Dermis blood vessel endothelial cell (primary cell): ENCODE measurements around the gene USP7. TPM values are rescaled to one million over a fixed set of nuclear protein-coding genes. Genes with fewer than 3 reads are reported as not detected.
"Not testable (repeated sequence)": the region's sequence is repeated elsewhere in the genome, so short reads cannot be mapped to it uniquely, and the experiment has no call there.

Source experiments
- DNase-seq: peaks from one replicate; pipeline ENCODE4 v3.0.0; 2010
- total RNA-seq: library from RNA; depleted of rRNA; stranded (reverse); fragments of >200 nt; gene quantifications from 2 replicates; pipeline ENCODE4 v1.2.3, GENCODE V29; 2014

USP7 gene
- total RNA-seq, 1 donor from 2014 or later, result 61.3 TPM

DNA sequence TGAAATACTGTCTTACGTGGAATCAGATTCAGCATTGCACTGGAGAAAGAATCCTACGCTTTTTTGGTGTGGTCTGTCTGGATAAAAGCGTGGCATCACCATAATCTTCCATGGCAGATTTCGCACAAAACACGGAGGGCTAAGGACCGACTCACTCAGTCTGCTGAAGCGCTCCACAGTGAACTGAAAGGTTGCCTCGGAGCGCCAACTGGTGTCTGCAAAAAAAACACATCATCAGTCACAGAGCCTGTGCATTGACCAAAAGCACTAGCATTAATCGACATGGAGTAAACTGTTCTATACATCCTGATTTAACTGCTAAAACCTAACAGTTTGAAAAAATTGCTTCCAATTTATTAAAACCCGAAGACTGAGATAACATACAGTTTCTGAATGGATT is 40.5 kb downstream of the USP7 start:
- DNase-seq, result no peak

DNA sequence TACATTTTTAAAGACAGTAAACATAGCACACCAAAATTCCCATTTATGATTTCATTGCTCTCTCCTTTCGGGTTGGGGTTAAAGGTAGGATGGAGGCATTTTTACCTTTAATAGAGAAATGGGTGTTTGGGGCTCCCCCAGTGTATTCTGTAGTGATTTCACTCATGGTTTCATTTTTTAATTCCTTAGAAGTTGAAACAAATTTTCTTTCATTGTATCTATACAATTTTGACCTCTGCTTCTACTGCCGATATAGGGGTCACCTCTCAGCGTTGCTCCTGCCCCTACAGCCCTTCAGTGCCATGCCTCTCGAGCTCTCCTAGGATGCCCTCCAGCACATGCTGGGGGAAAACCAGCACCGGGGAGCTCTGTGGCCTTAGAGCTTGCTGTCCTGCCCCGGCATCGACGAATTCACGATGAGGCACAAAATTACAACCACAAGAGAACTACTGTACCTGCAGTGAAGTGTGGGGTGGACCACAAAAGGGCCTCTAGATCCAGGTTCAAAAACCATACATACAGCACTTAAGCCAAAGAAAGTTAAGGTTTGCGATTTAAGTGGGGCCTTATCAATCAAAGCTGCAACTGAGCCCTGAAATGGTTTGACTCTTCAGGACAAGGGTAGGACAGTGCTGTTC is 42.2 kb downstream of the USP7 start:
- no peak for DNase-seq

DNA sequence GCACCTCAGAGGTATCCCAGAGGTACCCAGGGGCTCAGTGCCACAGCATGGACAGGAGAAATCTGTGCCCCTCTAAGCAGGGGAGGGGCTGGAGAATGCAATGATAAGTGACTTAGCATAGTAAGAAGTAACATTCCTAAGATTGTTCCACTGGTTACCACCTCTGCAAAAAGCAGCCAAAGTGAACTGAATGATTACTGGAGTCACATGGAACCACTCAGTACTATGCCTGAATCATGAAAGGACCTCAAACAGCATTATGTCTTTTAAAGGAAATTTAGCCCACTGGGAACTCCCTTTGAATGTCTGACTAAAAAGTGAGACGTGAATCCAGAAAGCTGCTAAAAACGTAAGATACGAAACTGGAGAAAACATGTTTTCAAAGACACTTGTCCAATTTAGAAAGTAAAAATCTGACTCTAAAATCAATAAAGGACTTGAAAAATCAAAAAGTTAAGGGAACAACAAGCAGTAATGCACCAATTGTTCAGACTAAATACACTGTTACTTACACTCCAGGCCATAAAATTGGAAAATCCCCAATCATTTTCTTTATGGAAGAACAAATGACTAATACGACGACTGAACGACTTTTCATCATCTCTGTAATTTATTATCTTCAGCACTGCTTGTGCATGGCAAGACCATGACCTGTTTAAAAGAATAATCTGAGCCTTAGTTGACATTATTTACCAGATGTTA is 42.9 kb downstream of the USP7 start:
- no peak for DNase-seq

DNA sequence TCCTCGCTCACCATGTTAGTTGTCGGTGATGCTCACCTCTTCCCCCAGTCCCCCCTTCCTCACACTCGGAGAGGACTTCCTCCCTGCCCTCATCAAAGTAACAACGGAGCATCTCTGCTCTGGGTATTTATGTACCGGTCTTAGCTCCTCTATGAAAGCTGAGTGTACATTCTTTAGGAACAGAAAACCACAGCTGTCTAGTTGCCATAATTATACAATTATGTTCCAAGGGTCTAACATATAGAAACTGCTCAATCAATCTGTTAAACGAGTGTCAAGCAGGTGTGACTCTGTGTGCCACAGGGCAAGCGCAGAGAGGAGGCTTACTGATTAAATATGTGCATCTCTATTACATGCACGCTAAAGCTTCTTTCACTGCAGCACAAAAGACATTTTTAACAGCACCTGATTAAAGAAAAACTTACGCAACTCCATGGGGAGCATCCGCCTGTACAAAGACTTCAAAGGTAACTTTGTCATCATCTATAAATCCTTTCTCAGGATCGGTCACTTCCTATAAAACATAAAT is 43.7 kb downstream of the USP7 start:
- DNase-seq, result no peak

GRCh38 chr16:8919089-8919933 is 44.4 kb downstream of the USP7 start:
- DNase-seq, result no peak

- DNase-seq, result not testable (repeated sequence)
Measured at GRCh38 chr16:8917336-8917735, 46.4 kb downstream of the USP7 start.

- DNase-seq, result no peak
Measured at GRCh38 chr16:8916541-8917225, 47.0 kb downstream of the USP7 start.

DNA sequence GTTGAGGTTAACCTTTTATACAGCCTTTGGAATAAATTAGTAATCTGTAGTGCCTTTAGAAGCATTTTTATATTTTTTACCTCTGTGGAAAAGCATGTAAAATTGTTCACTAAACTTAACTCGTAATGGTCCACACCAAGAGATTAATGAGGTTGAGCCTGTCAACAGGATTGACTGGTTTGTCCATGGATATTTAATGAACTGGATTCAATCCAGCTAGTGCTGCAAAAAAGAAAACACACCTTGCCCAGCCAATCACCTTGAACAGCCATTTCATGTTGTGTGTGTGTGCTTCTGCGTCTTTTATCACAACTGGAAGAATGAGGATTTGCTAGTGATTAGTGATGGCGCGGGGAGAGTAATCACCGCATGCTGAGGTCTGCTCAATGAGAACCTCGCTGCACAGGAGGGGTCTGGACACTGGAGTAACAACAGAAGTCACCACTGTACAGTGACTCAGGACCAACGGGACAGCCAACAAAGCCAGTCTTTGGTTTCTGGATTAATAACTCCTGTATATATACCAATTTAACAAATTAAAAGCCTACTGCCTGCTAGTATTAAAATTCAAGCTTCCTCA is 47.9 kb downstream of the USP7 start:
- no peak for DNase-seq

- no peak for DNase-seq
Measured at GRCh38 chr16:8914098-8914497, 49.6 kb downstream of the USP7 start.

DNA sequence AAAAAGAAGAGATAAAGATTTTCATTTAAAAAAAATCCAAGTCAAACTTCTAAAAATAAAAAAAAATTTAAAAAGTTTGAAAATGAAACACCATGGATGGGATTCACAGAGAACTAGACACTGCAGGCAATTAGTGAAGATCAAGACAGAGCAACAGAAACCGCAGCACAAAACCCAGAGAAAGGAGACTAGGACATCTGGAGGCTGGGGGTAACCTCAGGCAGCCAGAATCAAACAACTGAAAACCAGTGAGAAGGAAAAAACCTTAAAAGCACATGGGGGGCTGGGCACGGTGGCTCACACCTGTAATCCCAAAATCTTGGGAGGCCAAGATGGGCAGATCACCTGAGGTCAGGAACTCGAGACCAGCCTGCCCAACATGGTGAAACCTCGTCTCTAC is 50.9 kb downstream of the USP7 start:
- DNase-seq, result no peak

DNA sequence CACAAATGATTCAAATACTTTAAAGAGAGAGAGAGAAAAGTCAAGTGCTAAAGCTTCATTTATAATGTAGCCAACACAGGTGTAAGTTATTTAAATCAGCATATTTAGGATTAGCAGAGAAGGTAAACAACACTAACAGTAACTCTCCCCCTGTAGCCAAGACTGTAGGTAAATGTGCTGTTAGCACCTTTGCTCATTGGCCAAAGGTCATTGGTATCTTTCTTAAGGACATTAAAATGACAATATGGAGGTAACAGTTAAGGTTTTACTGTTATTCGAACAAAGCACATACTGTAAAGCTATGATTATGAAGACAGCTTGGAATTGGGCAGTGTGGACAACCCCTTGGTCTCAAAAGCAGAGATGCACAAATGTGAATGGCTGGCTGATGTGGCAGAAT is 52.9 kb downstream of the USP7 start:
- DNase-seq, result no peak

- no peak for DNase-seq
Measured at GRCh38 chr16:8908810-8909468, 54.8 kb downstream of the USP7 start.

DNA sequence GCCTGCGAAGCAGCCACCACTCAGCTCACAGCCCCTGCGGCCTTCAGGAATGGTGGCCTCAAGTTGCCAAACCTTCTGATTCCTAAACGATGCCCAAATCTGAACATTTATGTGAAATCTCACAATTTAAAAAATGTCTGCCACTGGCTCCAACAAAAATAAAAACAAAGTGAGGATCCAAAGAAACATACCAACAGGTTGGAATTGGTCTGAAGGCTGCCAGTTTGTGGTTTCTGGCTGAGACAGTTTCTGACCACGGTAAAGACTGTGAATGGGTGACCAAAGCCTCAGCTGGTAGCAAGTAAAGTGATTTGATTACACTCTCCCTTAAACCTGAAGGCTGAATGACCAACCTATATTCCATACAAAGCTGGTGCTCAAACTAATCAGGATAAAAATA is 56.6 kb downstream of the USP7 start:
- DNase-seq, result no peak

GRCh38 chr16:8905795-8906591 is 57.7 kb downstream of the USP7 start:
- DNase-seq, result peak; percentile 18

GRCh38 chr16:8905168-8905762 is 58.4 kb downstream of the USP7 start:
- peak; percentile 65 for DNase-seq

GRCh38 chr16:8904018-8904430 is 59.7 kb downstream of the USP7 start:
- DNase-seq, result no peak

DNA sequence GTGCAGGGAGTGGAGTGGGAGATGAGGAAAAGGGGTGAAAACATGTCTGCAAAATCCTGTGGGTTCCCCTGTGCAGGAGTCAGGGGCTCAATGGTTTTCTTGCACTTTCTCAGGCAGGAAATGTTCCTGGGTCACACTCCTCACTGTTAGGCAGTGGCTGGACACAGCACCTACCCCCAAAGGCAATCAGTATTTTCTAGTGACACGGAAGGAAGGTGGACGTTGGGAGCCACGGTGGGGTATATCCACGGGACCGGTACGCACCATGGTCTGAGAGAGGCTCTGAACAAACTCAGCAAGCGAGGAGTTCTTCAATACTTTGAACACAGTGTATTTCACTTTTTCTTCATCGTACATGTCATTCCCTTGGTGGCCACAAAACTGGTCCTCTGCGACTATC is 60.7 kb downstream of the USP7 start:
- no peak for DNase-seq

GRCh38 chr16:8901320-8901861 is 62.3 kb downstream of the USP7 start:
- DNase-seq, result no peak

DNA sequence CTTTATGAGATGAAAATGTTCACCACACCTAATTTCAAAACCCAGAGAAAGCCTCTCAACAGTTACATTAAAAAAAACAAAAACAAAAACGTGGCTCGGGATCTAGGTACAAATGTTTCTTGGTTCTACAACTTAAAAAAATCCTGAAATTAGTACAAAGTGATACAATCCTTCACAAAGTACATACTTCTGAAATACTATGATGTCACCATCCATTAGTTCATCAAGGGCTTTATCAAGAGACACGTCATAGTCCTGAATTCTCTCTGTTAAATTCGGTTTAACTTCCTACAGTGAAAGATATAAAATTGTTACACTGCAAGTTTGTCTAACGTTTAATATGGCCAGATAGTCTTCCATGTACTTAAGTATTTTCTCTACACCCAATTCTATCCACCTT is 63.4 kb downstream of the USP7 start:
- no peak for DNase-seq

DNA sequence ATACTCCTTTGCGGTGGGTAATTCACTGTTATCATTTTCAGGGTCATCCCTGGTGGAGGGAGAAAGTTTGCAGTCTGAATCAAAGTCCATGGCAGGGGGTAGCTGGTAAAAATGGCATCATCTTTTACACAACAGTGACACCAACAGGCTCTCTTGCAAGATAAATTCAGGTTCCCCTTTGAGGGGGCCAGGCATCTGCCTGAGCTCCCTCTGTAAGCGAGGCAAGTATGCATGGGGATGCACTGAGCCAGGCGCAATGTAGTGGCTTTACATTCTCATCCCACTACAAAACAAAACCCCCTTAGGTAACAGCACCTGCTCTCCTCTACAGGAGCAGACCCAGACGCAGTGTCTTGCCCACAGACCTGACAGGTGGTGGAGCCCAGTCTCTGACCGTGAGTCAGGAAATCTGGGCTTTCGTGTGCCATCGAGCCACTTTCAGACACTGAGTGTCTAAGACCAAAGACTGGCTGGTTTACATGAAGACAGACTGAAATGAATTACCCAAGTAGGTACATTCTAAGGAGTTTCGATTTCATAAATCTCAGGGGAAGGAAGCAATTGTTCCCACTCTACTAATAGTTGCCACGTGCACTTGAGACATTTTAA is 63.9 kb downstream of the USP7 start:
- no peak for DNase-seq
